H9 (cell line): Measurements from ENCODE around the gene TRPT1. TPM values are rescaled to one million over a fixed set of nuclear protein-coding genes. Genes with fewer than 3 reads are reported as not detected.

Experiments used
- DNase-seq: peaks from one replicate; pipeline ENCODE4 v3.0.0-alpha.2; 2017
- H2AFZ ChIP-seq: one replicate; pipeline ENCODE4 v1.6.1; 2013; ENCODE audit warnings: mild to moderate bottlenecking, low read length, control low read depth, moderate library complexity
- H2AK5ac ChIP-seq: 2 replicates; pipeline ENCODE4 v1.6.1; 2013; ENCODE audit warnings: low read length, control low read depth, mixed read lengths; ENCODE audit not compliant: insufficient read length
- H2BK120ac ChIP-seq: one replicate; pipeline ENCODE4 v1.6.1; 2013; ENCODE audit warnings: low read depth, mild to moderate bottlenecking, low read length, control low read depth, inconsistent platforms; ENCODE audit not compliant: poor library complexity, severe bottlenecking
- H2BK12ac ChIP-seq: 2 replicates; pipeline ENCODE4 v1.6.1; 2013; ENCODE audit warnings: low read length, control low read depth, mixed read lengths, low read depth; ENCODE audit not compliant: insufficient read length
- H2BK15ac ChIP-seq: 2 replicates; pipeline ENCODE4 v1.6.1; 2013; ENCODE audit warnings: low read depth, low read length, control low read depth
- H2BK20ac ChIP-seq: one replicate; pipeline ENCODE4 v1.6.1; 2013; ENCODE audit warnings: low read depth, mild to moderate bottlenecking, low read length, control low read depth, inconsistent platforms; ENCODE audit not compliant: poor library complexity, severe bottlenecking
- H2BK5ac ChIP-seq: 2 replicates; pipeline ENCODE4 v1.6.1; 2013; ENCODE audit warnings: low read length, control low read depth, mixed read lengths; ENCODE audit not compliant: insufficient read length
- H3K14ac ChIP-seq: 2 replicates; pipeline ENCODE4 v1.6.1; 2013; ENCODE audit warnings: low read length, control low read depth; ENCODE audit not compliant: insufficient read depth
- H3K18ac ChIP-seq: 2 replicates; pipeline ENCODE4 v1.6.1; 2013; ENCODE audit warnings: low read depth, mild to moderate bottlenecking, mixed read lengths, low read length, control low read depth; ENCODE audit not compliant: insufficient read length
- H3K23ac ChIP-seq: 2 replicates; pipeline ENCODE4 v1.6.1; 2013; ENCODE audit warnings: low read length, control low read depth, mixed read lengths, low read depth; ENCODE audit not compliant: insufficient read length
- H3K23me2 ChIP-seq: 2 replicates; pipeline ENCODE4 v1.6.1; 2013; ENCODE audit warnings: low read depth, mild to moderate bottlenecking, mixed read lengths, low read length, control low read depth; ENCODE audit not compliant: insufficient read length, poor library complexity, severe bottlenecking
- H3K27ac ChIP-seq: 2 replicates; pipeline ENCODE4 v1.5.1; 2013; ENCODE audit warnings: low read length, control low read depth, mixed read lengths, low read depth; ENCODE audit not compliant: insufficient read length
- H3K27me3 ChIP-seq: 2 replicates; pipeline ENCODE4 v1.6.1; 2013; ENCODE audit warnings: low read length, control low read depth, inconsistent platforms; ENCODE audit not compliant: insufficient read depth
- H3K4ac ChIP-seq: 2 replicates; pipeline ENCODE4 v1.6.1; 2013; ENCODE audit warnings: low read depth, mild to moderate bottlenecking, control low read depth, inconsistent platforms, low read length, moderate library complexity
- H3K4me1 ChIP-seq: 2 replicates; pipeline ENCODE4 v1.6.1; 2013; ENCODE audit warnings: low read length, control low read depth, inconsistent platforms; ENCODE audit not compliant: insufficient read depth
- H3K4me2 ChIP-seq: 2 replicates; pipeline ENCODE4 v1.6.1; 2013; ENCODE audit warnings: low read length, control low read depth, mixed read lengths; ENCODE audit not compliant: insufficient read length, insufficient read depth
- H3K56ac ChIP-seq: 2 replicates; pipeline ENCODE4 v1.6.1; 2013; ENCODE audit warnings: low read depth, mild to moderate bottlenecking, mixed read lengths, low read length, control low read depth; ENCODE audit not compliant: insufficient read length
- H3K79me1 ChIP-seq: 2 replicates; pipeline ENCODE4 v1.6.1; 2013; ENCODE audit warnings: low read depth, mild to moderate bottlenecking, moderate library complexity, low read length, control low read depth, inconsistent platforms; ENCODE audit not compliant: insufficient read depth, poor library complexity, severe bottlenecking
- H3K79me2 ChIP-seq: 2 replicates; pipeline ENCODE4 v1.6.1; 2013; ENCODE audit warnings: low read length, control low read depth, inconsistent platforms; ENCODE audit not compliant: insufficient read depth
- H3K9ac ChIP-seq: 2 replicates; pipeline ENCODE4 v1.6.1; 2013; ENCODE audit warnings: low read length, control low read depth, mixed read lengths; ENCODE audit not compliant: insufficient read length; ENCODE audit errors: extremely low read depth
- H3K9me3 ChIP-seq: one replicate; pipeline ENCODE4 v1.6.1; 2013; ENCODE audit warnings: low read depth, low read length, inconsistent platforms; ENCODE audit not compliant: control insufficient read depth
- H3T11ph ChIP-seq: one replicate; pipeline ENCODE4 v1.6.1; 2013; ENCODE audit warnings: mild to moderate bottlenecking, low read length, control low read depth, inconsistent platforms
- H4K20me1 ChIP-seq: one replicate; pipeline ENCODE4 v1.6.1; 2013; ENCODE audit not compliant: control insufficient read depth, insufficient read length, insufficient read depth
- H4K5ac ChIP-seq: 2 replicates; pipeline ENCODE4 v1.6.1; 2013; ENCODE audit warnings: low read depth, mild to moderate bottlenecking, mixed read lengths, low read length, control low read depth; ENCODE audit not compliant: insufficient read length
- H4K8ac ChIP-seq: replicated peaks from 2 replicates; pipeline ENCODE4 v1.6.1; 2013; ENCODE audit warnings: low read length, control low read depth, mixed read lengths, low read depth; ENCODE audit not compliant: insufficient read length
- H4K91ac ChIP-seq: 2 replicates; pipeline ENCODE4 v1.6.1; 2013; ENCODE audit warnings: low read depth, mild to moderate bottlenecking, moderate library complexity, mixed read lengths, low read length, control low read depth; ENCODE audit not compliant: insufficient read length
- H3K27ac Mint-ChIP-seq, 3 experiments: 2 replicates in 2 of 3; 3 replicates in 1 of 3; pipeline ENCODE4 v1.8.0; 2020 to 2021; ENCODE audit warnings: mixed read lengths in 3 of 3, mild to moderate bottlenecking in 1 of 3, moderate library complexity in 1 of 3
- H3K27me3 Mint-ChIP-seq: 2 replicates; pipeline ENCODE4 v1.8.0; 2021; ENCODE audit warnings: low read depth, mild to moderate bottlenecking, moderate library complexity, mixed read lengths
- H3K36me3 Mint-ChIP-seq, 3 experiments: 2 replicates in 2 of 3; 3 replicates in 1 of 3; pipeline ENCODE4 v1.8.0; 2020 to 2021; ENCODE audit warnings: low read depth in 3 of 3, mixed read lengths in 3 of 3; ENCODE audit not compliant: insufficient read depth in 1 of 3
- H3K4me1 Mint-ChIP-seq, 2 experiments: 2 replicates each; pipeline ENCODE4 v1.8.0; 2020; ENCODE audit warnings: mixed read lengths in 2 of 2
- H3K4me3 Mint-ChIP-seq, 2 experiments: 2 replicates in 1 of 2; 3 replicates in 1 of 2; pipeline ENCODE4 v1.8.0; 2020 to 2021; ENCODE audit warnings: mild to moderate bottlenecking in 2 of 2, mixed read lengths in 2 of 2, moderate library complexity in 1 of 2
- H3K9me3 Mint-ChIP-seq, 2 experiments: 2 replicates in 1 of 2; 3 replicates in 1 of 2; pipeline ENCODE4 v1.8.0; 2020; ENCODE audit warnings: mild to moderate bottlenecking in 2 of 2, mixed read lengths in 2 of 2, moderate library complexity in 1 of 2
- WGBS: extraction: QIAGEN DNeasy Blood & Tissue Kit; methylation state at CpG from one replicate; pipeline ENCODE4 v1.1.7; 2013; ENCODE audit warnings: missing lambda C conversion rate, low lambda C conversion rate, mixed read lengths; ENCODE audit not compliant: insufficient read length; ENCODE audit errors: extremely low coverage; 5-methylcytosine and 5-hydroxymethylcytosine counted together
- total RNA-seq: library from RNA; stranded (reverse); gene quantifications from 2 replicates; pipeline ENCODE4 v1.2.1, GENCODE V29; 2021
- TF ChIP-seq, protein P1 (sequence below): fragments of 200-600 bp; sonication (generic); conservative IDR thresholded peaks from 3 replicates; pipeline ENCODE4 v1.8.0; 2021; ENCODE audit warnings: antibody characterized with exemption, mild to moderate bottlenecking

Gene TRPT1
- total RNA-seq, 1 experiment from 2014 or later: 33.6 TPM

DNA sequence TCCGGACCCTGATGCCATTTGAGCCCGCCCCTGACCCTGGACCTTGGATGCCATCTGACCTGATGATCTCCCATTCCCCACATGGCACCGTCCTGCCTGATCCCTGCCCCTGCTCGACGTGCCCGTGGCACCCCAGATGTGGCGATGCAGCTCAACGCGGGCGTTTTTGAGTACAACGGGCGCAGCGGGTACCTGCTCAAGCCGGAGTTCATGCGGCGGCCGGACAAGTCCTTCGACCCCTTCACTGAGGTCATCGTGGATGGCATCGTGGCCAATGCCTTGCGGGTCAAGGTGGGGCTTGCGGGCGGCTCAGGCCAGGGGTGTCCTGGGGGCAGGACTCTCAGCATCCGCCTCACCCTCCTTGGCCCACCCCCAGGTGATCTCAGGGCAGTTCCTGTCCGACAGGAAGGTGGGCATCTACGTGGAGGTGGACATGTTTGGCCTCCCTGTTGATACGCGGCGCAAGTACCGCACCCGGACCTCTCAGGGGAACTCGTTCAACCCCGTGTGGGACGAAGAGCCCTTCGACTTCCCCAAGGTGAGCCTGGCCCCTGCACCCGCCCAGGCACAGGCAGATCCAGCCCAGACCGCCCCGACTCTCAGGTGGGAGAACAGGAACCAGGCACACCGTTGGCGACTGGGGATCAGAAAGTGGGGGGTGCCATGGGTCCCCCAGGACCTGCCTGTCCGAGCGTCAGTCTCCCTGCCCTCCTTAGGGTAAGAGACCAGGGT, 36.5 kb upstream of the TRPT1 start:
- Histone ChIP-seq H4K91ac (no peak overlapping the region), H3K79me2 (no peaks in the 10 kb centered on the region), H3K14ac (no peak overlapping the region), H3K9me3 (no peaks in the 10 kb centered on the region), H3K27me3 (no peaks in the 10 kb centered on the region), H3K4me2 (no peak overlapping the region), H3K79me1 (no peaks in the 10 kb centered on the region), H2BK20ac (no peak overlapping the region), H3K4ac (no peak overlapping the region), H3K18ac (no peak overlapping the region), H3K23ac (no peak overlapping the region), H4K5ac (no peak overlapping the region), H4K8ac (no peak overlapping the region), H3T11ph (no peak overlapping the region), H2BK120ac (no peak overlapping the region), H3K27ac (no peak overlapping the region), H2AFZ (no peak overlapping the region), H2AK5ac (no peak overlapping the region), H3K4me1 (no peaks in the 10 kb centered on the region), H2BK15ac (no peak overlapping the region), H3K23me2 (no peaks in the 10 kb centered on the region), H2BK5ac (no peak overlapping the region), H2BK12ac (no peak overlapping the region), H4K20me1 (no peaks in the 10 kb centered on the region), H3K56ac (no peak overlapping the region), H3K9ac (no peak overlapping the region)
- no CpG with 5 or more reads among the region's 42 CpGs for WGBS
- Mint-ChIP-seq H3K27ac (0 out of 7 replicates have a peak overlapping the region, but pooled peaks of 1 of the 3 experiments have one; percentile 31), H3K36me3 (peaks cover 49 to 85% (median 67%) of the 10 kb centered on the region in 3 experiments), H3K4me3 (no peak overlapping the region; a peak in 1 of 5 replicates), H3K9me3 (no peaks in the 10 kb centered on the region), H3K27me3 (no peaks in the 10 kb centered on the region), H3K4me1 (peaks cover 0 to 8% of the 10 kb centered on the region in 2 experiments; a peak in 3 of 4 replicates)
- DNase-seq: no peak
- TF ChIP-seq, protein P1, sequence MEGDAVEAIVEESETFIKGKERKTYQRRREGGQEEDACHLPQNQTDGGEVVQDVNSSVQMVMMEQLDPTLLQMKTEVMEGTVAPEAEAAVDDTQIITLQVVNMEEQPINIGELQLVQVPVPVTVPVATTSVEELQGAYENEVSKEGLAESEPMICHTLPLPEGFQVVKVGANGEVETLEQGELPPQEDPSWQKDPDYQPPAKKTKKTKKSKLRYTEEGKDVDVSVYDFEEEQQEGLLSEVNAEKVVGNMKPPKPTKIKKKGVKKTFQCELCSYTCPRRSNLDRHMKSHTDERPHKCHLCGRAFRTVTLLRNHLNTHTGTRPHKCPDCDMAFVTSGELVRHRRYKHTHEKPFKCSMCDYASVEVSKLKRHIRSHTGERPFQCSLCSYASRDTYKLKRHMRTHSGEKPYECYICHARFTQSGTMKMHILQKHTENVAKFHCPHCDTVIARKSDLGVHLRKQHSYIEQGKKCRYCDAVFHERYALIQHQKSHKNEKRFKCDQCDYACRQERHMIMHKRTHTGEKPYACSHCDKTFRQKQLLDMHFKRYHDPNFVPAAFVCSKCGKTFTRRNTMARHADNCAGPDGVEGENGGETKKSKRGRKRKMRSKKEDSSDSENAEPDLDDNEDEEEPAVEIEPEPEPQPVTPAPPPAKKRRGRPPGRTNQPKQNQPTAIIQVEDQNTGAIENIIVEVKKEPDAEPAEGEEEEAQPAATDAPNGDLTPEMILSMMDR: no peak
